ENCODE measurements around the gene MYH11.
"Not testable (repeated sequence)": the region's sequence is repeated elsewhere in the genome, so short reads cannot be mapped to it uniquely, and the experiment has no call there.

DNA sequence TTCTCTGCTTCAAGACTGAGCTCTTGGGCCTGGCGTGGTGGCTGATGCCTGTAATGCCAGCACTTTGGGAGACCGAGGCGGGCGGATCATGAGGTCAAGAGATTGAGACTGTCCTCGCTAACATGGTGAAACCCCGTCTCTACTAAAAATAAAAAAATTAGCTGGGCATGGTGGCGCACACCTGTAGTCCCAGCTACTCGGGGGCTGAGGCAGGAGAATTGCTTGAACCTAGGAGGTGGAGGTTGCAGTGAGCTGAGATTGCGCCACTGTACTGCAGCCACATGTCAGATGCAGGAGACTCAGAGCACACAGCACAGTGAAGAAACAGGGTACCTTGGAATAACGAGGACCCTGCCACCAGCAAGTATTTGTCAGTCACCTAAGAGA, 184.7 kb downstream of the MYH11 start:
- TF ChIP-seq SP1 (IDR thresholded peaks at IDR 0.05); ARNT (IDR thresholded peaks at IDR 0.05); FOXK2 (IDR thresholded peaks at IDR 0.05); SUZ12 (IDR thresholded peaks at IDR 0.05); L3MBTL2 (conservative IDR thresholded peaks at IDR 0.05); LEF1 (IDR thresholded peaks at IDR 0.05; ENCODE audit: borderline replicate concordance); ELF4 (IDR thresholded peaks at IDR 0.05): not testable (repeated sequence)

Measured in HEK293T (cell line).